Measurements from ENCODE around the gene SLC22A12.

The SLC22A12 gene

DNA sequence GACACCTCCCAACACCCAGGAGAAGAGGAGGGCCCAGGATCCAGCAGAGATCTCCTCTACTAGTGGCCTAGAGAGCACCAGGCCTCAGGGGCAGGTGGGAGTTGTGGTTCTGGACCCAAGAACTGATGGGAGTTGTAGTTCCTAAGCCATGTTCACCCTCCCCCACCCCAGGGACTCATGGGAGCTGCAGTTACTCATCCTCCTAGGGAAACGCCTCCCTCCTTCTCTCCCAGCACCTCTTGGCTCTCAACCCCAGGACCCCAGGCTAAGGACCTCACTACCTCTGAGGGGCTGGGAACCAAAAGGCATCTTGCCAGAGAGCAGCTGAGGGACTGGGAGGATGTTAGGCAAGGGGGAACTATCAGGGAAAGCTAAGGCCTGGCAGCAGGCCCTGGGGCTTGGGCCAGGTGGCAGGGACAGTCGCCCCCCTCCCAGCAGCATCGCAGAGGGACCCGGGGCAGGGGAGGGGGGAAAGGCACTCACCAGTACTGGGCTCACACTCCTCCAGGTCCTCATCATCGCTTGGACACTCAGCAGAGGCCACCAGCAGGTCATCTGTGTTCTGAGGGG is 28.9 kb downstream of the SLC22A12 start:
- no peak overlapping the region for H3K4me3 ChIP-seq (ENCODE audit: low read depth, low read length)
- DNase-seq (ENCODE audit: low read depth) = no peak
- TF ChIP-seq CTCF (IDR thresholded peaks at IDR 0.05; ENCODE audit: low read depth, low read length, missing control alignments) = no peak

GRCh38 chr11:64620381-64620971 is 29.5 kb downstream of the SLC22A12 start:
- no peak overlapping the region for H3K4me3 ChIP-seq (ENCODE audit: low read depth, low read length)
- no peak for TF ChIP-seq CTCF (IDR thresholded peaks at IDR 0.05; ENCODE audit: low read depth, low read length, missing control alignments)
- no peak for DNase-seq (ENCODE audit: low read depth)

GRCh38 chr11:64621283-64622019 is 30.4 kb downstream of the SLC22A12 start:
- no peak overlapping the region for H3K4me3 ChIP-seq (ENCODE audit: low read depth, low read length)

GRCh38 chr11:64622681-64623080 is 31.7 kb downstream of the SLC22A12 start:
- DNase-seq (ENCODE audit: low read depth) = no peak
- TF ChIP-seq CTCF (IDR thresholded peaks at IDR 0.05; ENCODE audit: low read depth, low read length, missing control alignments) = no peak
- H3K4me3 ChIP-seq (ENCODE audit: low read depth, low read length) = no peak overlapping the region

More at GRCh38 chr11:64621283-64622019, 30.4 kb downstream of the SLC22A12 start:
- no peak for TF ChIP-seq CTCF (IDR thresholded peaks at IDR 0.05; ENCODE audit: low read depth, low read length, missing control alignments)
- DNase-seq (ENCODE audit: low read depth) = no peak

DNA sequence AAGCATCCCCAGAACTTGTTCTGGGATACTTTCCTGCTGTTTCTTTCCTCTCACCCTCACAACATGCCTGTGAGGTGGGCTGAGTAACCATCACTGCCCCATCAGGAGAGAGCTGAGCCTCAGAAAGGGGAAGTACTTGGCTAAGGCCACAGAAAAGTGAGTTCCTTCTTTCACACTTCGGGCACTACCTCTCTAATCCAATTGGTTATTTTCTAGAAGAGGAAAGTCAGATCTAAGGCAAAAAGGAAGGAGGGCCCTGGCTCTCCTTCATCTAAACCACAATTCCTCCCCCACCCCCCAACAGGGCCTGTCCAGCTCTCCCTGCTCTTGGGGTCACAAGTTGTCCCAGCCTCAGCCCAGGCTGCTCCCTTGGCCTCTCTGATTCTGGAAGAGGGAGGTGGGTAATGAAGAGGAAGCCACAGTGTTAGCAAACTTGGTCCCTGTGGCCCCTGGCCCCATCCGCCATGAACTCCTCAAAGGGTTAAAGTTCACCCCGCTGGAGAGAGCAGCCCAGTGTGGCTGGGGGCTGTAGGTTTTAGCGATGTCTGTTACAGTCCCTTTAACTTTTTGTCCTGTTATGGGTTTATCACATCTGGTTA is 34.0 kb downstream of the SLC22A12 start:
- no peak for TF ChIP-seq CTCF (IDR thresholded peaks at IDR 0.05; ENCODE audit: low read depth, low read length, missing control alignments)

GRCh38 chr11:64626637-64627036 is 35.6 kb downstream of the SLC22A12 start:
- no peak overlapping the region for H3K4me3 ChIP-seq (ENCODE audit: low read depth, low read length)
- no peak for TF ChIP-seq CTCF (IDR thresholded peaks at IDR 0.05; ENCODE audit: low read depth, low read length, missing control alignments)
- no peak for DNase-seq (ENCODE audit: low read depth)

More for the DNA sequence above, 34.0 kb downstream of the SLC22A12 start:
- no peak for DNase-seq (ENCODE audit: low read depth)
- H3K4me3 ChIP-seq (ENCODE audit: low read depth, low read length) = no peak overlapping the region

Measured in GM12864 (cell line).